NT2/D1 (cell line): ENCODE data around the gene OR5T2.

Experiments
- DNase-seq: peaks from one replicate; pipeline ENCODE4 v3.0.0-alpha.2; 2011; ENCODE audit warnings: low read depth, low spot score
- H3K27me3 ChIP-seq: 2 replicates; pipeline ENCODE4 v1.6.0; 2011; ENCODE audit warnings: mild to moderate bottlenecking; ENCODE audit not compliant: insufficient read length, insufficient read depth
- H3K36me3 ChIP-seq: 2 replicates; pipeline ENCODE4 v1.6.1; 2011; ENCODE audit warnings: mild to moderate bottlenecking, low read length, mixed read lengths; ENCODE audit not compliant: insufficient read depth, insufficient read length
- H3K4me1 ChIP-seq: 2 replicates; pipeline ENCODE4 v1.5.1; 2011; ENCODE audit not compliant: insufficient read depth, insufficient read length
- H3K4me3 ChIP-seq: 2 replicates; pipeline ENCODE4 v1.5.1; 2011; ENCODE audit warnings: low read depth; ENCODE audit not compliant: insufficient read length
- H3K9ac ChIP-seq: 2 replicates; pipeline ENCODE4 v1.6.0; 2011; ENCODE audit warnings: low read depth; ENCODE audit not compliant: insufficient read length
- H3K9me3 ChIP-seq: 2 replicates; pipeline ENCODE4 v1.5.1; 2011; ENCODE audit warnings: mild to moderate bottlenecking, low read length; ENCODE audit not compliant: insufficient read depth
- SUZ12 ChIP-seq: IDR thresholded peaks from 2 replicates; pipeline ENCODE4 v1.6.1; 2011; ENCODE audit not compliant: insufficient read length, insufficient read depth; ENCODE audit errors: extremely low read depth
- YY1 ChIP-seq: IDR thresholded peaks from 2 replicates; pipeline ENCODE4 v1.6.1; 2011; ENCODE audit not compliant: insufficient read length, insufficient read depth
- ZNF274 ChIP-seq: IDR thresholded peaks from 2 replicates; pipeline ENCODE4 v1.6.1; 2011; ENCODE audit warnings: mild to moderate bottlenecking, low read depth, low read length

The OR5T2 gene

GRCh38 chr11:56196705-56197104, 37.4 kb downstream of the OR5T2 start:
- no peaks in the 10 kb centered on the region for H3K27me3 ChIP-seq
- H3K4me1 ChIP-seq = no peaks in the 10 kb centered on the region
- DNase-seq = no peak

GRCh38 chr11:56188602-56189001, 45.5 kb downstream of the OR5T2 start:
- Histone ChIP-seq H3K27me3 (no peaks in the 10 kb centered on the region), H3K9ac (no peak overlapping the region), H3K9me3 (no peaks in the 10 kb centered on the region), H3K4me1 (no peaks in the 10 kb centered on the region), H3K4me3 (no peak overlapping the region), H3K36me3 (no peaks in the 10 kb centered on the region)
- TF ChIP-seq ZNF274 (no peak), SUZ12 (no peak), YY1 (no peak)
- DNase-seq = no peak

More at GRCh38 chr11:56196705-56197104, 37.4 kb downstream of the OR5T2 start:
- Histone ChIP-seq H3K9ac (no peak overlapping the region), H3K36me3 (no peaks in the 10 kb centered on the region), H3K9me3 (no peaks in the 10 kb centered on the region), H3K4me3 (no peak overlapping the region)
- TF ChIP-seq YY1 = no peak
- TF ChIP-seq SUZ12 = no peak
- TF ChIP-seq ZNF274 = no peak

GRCh38 chr11:56183459-56183858, 50.6 kb downstream of the OR5T2 start:
- Histone ChIP-seq H3K4me1 (no peaks in the 10 kb centered on the region), H3K36me3 (no peaks in the 10 kb centered on the region), H3K9me3 (peaks cover 11% of the 10 kb centered on the region; the same call in 1 of the 2 replicates), H3K27me3 (no peaks in the 10 kb centered on the region), H3K9ac (no peak overlapping the region), H3K4me3 (no peak overlapping the region)
- DNase-seq = no peak
- TF ChIP-seq ZNF274 (no peak), SUZ12 (no peak), YY1 (no peak)
